ENCODE results near the gene LCN15.
"Not testable (repeated sequence)": the region's sequence is repeated elsewhere in the genome, so short reads cannot be mapped to it uniquely, and the experiment has no call there.

LCN15 gene

GRCh38 chr9:136774416-136775045 is 10.2 kb upstream of the LCN15 start:
- no peak for DNase-seq

DNA sequence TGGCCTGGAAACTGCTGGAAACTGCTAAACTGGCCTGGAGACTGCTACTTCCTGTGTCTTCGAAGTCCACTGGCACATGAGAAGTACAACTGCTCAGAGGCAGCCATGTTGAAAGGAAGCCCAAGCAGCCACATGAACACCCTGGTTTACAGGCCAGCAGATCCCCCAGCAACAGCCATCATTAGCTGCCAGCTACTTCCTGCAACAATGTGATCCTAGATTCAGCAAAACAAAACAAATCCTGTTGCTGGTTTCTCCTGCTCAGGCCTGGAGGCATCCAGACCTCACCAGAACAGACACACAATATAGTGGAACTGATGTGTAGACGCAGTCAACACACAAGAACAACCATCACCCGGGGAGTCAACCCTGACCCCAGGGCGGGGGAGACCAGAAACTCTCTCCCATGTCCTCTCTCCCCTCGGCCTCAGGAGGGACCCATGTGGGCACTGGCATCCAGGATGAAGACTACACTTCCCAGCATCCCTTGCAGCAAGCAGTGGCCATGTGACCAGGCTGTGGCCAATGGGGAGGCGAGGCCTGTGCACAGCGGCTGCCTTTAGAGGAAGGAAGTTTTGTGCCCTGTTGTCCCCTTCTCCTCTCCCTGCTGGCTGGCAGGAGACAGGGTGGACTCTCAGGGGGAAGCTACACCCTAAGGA is 9.2 kb upstream of the LCN15 start:
- DNase-seq, result no peak

GRCh38 chr9:136771907-136772415 is 7.6 kb upstream of the LCN15 start:
- DNase-seq, result no peak

GRCh38 chr9:136769710-136770191 is 5.4 kb upstream of the LCN15 start:
- DNase-seq, result no peak

DNA sequence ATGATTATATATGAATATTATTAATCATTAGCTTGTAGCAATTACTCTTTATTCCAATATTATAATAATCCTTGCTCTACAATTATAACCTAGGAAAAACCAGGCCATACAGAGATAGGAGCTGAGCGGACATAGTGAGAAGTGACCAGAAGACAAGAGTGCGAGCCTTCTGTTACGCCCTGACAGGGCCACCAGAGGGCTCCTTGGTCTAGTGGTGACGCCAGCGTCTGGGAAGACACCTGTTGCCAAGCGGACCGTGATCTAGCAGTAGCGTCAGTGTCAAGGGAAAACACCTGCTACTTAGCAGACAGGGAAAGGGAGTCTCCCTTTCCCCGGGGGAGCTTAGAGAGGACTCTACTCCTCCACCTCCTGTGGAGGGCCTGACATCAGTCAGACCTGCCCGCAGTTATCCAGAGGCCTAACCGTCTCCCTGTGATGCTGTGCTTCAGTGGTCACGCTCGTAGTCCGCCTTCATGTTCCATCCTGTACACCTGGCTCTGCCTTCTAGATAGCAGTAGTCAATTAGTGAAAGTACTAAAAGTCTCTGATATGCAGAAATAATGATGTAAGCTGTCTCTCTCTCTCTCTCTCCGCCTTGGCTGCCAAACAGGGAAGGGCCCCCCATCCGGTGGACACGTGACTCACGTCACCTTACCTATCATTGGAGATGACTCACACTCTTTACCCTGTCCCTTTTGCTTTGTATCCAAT is 2.2 kb upstream of the LCN15 start:
- not testable (repeated sequence) for DNase-seq

DNA sequence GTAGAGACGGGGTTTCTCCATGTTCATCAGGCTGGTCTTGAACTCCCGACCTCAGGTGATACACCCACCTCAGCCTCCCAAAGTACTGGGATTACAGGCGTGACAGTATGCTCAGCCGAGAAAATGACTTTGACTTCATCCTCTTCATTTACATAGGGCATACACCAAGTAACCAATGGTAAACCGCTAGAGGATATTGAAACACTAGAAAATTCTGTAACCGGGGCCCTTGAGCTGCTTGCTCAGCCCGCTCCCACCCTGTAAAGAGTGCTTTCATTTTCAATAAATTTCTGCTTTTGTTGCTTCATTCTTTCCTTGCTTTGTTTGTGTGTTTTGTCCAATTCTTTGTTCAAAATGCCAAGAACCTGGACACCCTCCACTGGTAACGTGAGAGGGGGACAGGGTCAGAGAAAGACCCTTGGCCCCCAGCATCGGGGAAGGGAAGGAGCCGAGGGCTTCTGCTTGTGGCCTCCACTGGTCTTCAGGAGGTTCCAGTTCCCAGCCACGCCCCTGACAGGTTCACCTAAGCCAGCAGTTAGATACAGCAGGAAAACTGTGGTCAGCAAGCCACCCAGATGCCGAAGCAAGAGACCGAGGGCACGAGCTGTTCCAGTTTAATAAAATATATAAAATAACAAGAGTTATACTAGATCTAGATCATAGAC is 1.6 kb upstream of the LCN15 start:
- DNase-seq, result not testable (repeated sequence)

GRCh38 chr9:136765041-136765440 is 723 bp upstream of the LCN15 start:
- no peak for DNase-seq

DNA sequence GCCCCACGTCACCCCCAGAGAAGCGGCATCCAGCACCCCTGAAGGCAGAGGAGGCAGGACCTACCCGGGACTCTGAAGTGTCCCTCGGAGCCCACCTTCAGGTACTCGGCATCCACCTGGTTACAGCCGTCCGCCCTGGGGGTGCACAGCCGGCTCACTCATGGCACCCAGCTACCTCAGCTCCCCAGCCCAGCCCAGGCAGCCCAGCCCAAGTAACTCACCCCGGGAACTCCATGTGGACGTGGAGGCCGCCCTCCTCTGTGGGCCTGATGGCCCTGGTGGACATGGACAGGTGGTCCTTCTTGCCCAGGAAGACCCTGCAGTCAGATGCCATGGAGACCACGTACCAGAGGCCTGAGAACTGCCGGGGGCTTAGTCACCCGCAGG is 676 bp downstream of the LCN15 start:
- DNase-seq, result no peak

DNA sequence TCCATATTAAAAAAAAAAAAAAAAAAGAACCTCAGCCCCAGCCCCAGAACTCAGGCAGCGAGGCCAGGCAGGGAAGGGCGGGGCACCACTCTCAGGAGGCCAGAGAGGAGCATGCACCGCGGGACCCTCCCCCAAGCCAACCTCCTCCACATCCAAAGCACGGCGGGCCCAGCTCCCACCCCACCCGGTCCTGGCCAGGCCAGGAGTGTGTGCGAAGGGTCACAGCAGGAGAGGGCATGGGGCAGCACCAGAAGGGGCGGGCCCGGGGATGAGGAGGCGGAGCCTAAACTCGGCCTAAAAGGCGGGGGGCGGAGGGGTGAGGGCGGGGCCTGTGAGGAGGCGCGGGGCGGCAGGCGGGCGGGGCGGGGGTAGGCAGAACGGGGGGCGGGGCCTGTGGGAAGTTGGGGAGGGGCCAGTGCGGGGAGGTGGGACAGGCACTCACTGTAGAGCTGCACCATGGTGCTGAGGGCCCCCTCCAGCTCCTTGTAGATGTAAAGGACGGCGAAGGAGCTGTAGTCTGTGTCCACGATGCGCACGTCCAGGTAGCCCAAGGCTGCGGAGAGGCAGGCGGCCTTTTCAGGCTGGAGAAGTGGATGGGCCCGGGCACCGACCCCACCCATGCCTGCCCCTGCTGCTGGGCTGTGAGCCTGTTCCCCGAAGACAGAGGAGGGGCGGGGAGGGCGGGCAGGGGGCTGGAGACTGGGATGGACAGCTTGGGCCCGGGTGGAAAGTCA is 1.2 kb downstream of the LCN15 start:
- no peak for DNase-seq

DNA sequence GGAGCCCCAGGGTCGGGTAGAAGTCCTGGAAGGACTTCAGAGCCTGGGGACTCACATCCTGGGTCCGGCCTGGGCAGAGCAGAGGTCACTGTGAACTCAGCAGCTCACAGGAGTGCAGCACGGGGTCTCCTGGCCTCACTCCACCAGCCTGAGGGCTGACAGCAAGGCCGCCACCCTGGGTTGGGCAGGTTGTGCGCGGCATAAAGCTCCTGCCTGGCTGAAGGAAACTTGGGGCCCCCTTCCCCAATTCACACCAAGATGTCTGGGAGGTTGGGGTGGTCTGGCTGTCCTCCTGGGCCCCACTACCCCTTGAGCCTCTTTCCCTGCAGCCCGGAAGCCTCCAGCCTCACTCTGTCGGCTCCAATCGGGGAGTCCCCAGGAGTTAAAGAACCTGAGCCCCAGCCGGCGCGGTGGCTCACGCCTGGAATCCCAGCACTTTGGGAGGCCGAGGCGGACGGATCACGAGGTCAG is 2.1 kb downstream of the LCN15 start:
- DNase-seq, result no peak

- DNase-seq, result no peak
Measured at GRCh38 chr9:136761545-136761981, 2.8 kb downstream of the LCN15 start.

- DNase-seq, result not testable (repeated sequence)
Measured at GRCh38 chr9:136760834-136761544, 3.3 kb downstream of the LCN15 start.

GRCh38 chr9:136760424-136760823 is 3.9 kb downstream of the LCN15 start:
- DNase-seq, result no peak

- no peak for DNase-seq
Measured at GRCh38 chr9:136759436-136760325, 4.6 kb downstream of the LCN15 start.

GRCh38 chr9:136759001-136759400 is 5.3 kb downstream of the LCN15 start:
- no peak for DNase-seq

DNA sequence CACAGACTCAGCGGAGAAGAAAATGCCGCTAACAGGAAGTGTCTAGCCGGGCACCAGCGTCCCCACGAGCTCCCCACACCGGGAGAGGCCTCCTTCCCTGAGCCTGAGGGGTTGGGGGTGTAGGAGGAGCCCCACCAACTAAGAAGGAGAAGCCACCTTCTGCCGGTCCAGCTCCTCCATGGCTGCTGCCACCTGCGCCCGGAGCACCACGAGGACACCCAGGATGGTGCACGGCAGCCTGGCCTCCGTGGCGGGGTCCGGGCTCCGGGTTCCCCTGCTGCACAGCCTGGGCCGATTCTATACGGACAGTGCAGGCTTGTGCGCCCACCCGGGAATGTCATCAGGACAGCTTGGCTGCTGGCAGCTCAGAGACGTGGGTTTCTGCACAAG is 6.6 kb downstream of the LCN15 start:
- DNase-seq, result no peak

- DNase-seq, result no peak
Measured at GRCh38 chr9:136757328-136757727, 7.0 kb downstream of the LCN15 start.

DNA sequence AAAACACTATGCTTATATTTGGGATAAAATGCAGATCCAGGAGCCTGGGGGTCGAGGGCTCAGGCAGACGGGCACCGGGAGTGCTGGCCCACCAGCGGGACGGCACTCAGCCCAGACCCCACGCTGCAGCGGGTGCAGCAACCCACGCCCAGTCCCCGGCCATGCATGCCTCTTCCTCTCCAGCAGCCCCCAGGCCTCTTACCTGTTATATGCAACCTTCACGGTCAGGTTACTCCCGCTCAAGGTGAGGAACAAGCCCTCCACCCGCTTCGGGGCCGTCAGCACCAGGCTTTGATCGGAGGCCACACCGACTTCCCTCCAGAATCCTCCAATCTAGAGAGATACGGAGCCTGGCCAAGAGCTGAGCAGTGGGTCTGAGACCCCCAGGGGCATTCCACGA is 7.5 kb downstream of the LCN15 start:
- DNase-seq, result no peak

DNA sequence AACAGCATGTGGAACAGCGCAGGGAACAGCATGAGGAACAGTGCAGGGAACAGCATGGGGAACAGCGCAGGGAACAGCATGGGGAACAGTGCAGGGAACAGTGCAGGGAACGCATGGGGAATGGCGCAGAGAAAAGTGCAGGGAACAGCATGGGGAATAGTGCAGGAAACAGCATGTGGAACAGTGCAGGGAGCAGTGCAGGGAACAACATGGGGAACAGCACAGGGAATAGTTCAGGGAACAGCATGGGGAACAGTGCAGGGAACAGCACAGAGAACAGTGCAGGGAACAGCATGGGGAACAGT is 8.2 kb downstream of the LCN15 start:
- DNase-seq, result no peak

GRCh38 chr9:136755302-136756133 is 8.8 kb downstream of the LCN15 start:
- not testable (repeated sequence) for DNase-seq

Measured in SIG-M5 (cell line).